D721Med (cell line): Measurements from ENCODE around the gene GNLY.
A peak's percentile ranks its signal among the peaks of the same experiment; 100 is the strongest.

Experiments
- DNase-seq: peaks from one replicate; pipeline ENCODE4 v3.0.0; 2011; ENCODE audit warnings: low spot score; ENCODE audit not compliant: insufficient read length
- FAIRE-seq: peaks from 2 replicates; lab custom pipeline; 2011; peaks lifted over from hg19 to GRCh38; lab: Jason Lieb, UNC
- TF ChIP-seq, protein P1 (sequence below): IDR thresholded peaks from 2 replicates; pipeline ENCODE4 v1.5.1; 2012; ENCODE audit warnings: mild to moderate bottlenecking, control low read depth; ENCODE audit not compliant: insufficient read depth; ENCODE audit errors: missing control alignments

GNLY gene

DNA sequence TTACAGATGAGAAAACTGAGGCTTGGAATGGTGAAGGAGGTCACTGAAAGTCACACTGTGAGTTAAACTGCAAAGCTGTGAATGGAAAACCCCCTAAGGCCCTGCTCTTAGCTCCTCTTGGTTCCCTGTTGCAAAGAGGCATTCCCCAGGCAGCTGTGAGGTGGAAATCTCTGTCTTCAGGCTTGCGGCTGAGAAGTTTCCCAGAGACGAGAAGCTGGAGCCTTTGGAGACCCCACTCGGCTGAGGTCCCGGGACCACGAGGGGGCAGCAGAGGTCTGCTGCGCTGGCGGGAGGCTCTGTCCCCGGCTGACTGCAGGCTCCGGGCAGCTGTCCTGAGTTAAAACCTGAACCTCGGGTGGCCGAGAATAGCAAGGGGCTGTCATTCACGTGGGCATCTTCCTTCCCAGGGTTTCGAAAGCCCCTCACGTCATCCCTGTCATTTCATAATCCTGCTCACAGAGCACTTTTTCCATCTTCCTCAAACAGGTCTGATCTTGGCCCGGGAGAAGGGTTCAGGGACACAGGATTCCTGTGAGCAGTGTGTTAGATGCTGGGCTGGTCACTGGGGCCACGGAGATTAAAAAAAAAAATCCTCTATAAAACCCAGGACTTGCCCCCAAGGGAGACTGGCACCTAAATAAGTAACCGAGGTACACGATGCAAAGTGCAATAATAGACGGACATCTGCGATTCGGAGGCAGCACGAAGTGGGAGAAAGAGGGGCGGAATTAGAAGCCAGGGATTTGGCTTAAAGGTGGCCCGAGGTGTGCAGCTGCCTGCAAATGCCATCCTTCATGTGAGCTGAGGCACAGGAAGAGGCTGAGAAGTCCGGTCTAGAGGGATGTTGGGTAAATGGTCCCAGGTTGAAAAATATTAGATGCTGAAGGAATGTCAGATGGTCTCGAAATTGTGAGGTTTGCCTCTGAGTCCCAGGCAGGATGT, 35.0 kb downstream of the GNLY start:
- DNase-seq, result peak; percentile 76
- TF ChIP-seq, protein P1, sequence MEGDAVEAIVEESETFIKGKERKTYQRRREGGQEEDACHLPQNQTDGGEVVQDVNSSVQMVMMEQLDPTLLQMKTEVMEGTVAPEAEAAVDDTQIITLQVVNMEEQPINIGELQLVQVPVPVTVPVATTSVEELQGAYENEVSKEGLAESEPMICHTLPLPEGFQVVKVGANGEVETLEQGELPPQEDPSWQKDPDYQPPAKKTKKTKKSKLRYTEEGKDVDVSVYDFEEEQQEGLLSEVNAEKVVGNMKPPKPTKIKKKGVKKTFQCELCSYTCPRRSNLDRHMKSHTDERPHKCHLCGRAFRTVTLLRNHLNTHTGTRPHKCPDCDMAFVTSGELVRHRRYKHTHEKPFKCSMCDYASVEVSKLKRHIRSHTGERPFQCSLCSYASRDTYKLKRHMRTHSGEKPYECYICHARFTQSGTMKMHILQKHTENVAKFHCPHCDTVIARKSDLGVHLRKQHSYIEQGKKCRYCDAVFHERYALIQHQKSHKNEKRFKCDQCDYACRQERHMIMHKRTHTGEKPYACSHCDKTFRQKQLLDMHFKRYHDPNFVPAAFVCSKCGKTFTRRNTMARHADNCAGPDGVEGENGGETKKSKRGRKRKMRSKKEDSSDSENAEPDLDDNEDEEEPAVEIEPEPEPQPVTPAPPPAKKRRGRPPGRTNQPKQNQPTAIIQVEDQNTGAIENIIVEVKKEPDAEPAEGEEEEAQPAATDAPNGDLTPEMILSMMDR, result peak; percentile 80
- FAIRE-seq, result no peak

DNA sequence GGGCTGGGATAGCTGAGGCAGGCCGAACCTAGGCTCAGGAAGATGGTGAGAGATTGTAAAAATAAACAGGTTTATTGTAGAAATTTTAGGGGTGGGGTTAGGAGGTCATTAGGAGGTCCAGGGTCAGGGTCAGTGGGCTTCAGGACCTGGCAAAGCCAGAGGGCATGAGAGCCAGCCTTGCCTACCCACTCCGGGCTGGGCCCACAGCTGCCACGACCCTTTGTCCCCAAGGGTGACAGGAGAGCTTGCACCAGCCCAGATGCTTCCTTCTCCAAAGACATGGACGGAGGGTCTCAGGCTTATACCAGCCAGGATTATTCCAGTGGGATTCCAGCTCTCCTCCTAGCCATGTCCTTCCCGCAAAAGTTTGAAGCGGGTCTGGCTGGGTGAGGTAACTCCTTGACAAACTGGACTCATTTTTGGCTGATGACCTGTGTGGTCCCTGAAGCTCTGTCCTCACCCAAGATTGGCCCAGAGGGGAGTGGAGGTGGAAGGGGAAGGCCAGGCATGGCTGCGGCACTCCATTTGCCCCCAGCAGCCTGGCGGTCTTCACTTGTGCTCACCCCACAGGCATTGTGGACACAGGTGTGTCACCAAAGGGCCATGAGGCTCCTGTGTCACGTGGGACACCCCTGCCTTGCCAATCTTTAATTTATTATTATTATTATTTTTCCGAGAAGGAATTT, 35.8 kb downstream of the GNLY start:
- DNase-seq (no peak), FAIRE-seq (no peak)
- TF ChIP-seq, protein P1, result no peak

DNA sequence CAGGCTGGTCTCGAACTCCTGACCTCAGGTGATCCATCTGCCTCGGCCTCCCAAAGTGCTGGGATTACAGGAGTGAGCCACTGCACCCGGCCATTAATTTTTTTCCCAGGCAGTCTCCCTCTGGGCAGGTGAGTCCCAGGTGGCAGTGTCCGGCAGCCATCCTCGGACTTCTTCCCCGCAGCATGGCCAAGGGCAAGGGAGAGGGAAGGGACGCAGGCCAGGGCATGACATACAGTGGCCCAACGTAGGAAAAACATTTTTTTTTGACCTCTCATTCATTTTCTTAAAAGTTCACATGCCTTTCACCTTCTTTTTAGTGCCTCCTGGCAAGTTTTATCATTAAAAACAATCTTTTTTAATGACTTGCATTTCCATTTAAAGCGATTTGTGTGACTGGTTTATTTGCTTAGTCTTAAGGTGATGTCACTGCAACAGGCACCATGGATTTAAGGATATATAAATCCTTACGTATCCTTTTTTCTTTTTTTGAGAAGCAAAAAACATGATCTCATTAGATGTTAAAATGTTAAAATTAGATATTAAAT, 36.6 kb downstream of the GNLY start:
- no peak for DNase-seq
- TF ChIP-seq, protein P1, result no peak
- FAIRE-seq, result no peak

DNA sequence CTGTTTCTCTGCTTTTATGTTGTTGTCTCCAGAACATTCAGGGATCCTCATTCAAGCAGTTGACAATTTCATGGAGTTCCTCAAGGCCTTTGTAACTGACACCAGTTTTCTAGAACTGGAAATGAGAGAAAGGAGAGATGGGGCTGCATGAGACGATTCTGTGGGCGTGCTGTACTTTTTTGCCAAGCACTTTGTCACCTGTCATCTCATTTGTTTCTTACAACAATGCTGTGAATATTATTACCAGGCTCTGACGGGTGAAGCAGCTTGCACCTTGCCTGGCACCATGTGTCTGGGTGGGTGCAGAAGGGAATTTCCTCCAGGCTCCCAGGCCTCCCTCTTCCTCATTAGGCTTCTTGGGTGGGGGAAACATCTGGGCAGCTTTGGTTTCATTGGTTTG, 37.4 kb downstream of the GNLY start:
- DNase-seq, result no peak
- FAIRE-seq, result no peak
- TF ChIP-seq, protein P1, result no peak

DNA sequence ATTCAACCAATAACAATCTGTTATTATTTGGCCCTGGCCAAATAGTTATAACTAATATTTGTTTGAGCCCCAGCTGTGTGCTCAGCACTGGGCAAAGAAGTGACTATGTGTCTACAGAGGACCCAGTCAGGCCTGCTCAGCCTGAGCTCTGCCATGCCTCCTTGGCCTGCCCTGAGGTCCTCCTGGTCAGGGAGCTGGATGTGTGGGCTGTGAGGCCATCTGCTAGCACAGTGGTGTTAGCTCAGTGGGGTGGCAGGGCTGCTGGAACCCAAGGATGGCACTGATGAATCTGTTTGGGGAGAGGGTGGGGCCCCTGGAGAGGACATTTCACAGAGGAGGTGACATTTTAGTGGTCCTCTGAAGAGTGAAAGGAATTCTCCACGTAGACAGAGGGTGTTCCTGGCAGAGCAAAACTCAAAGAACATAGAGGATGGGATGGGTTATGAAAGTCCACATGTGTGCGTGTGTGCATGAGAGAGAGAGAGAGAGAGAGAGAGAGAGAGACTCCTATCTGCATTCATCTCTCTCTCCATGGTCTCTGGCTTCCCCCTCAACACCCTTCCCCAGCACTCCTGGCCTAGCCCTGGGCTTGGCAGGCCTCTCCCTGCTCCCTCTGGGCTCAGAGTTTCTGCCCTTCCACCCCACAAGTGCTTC, 38.4 kb downstream of the GNLY start:
- TF ChIP-seq, protein P1, result no peak
- DNase-seq (no peak), FAIRE-seq (no peak)

DNA sequence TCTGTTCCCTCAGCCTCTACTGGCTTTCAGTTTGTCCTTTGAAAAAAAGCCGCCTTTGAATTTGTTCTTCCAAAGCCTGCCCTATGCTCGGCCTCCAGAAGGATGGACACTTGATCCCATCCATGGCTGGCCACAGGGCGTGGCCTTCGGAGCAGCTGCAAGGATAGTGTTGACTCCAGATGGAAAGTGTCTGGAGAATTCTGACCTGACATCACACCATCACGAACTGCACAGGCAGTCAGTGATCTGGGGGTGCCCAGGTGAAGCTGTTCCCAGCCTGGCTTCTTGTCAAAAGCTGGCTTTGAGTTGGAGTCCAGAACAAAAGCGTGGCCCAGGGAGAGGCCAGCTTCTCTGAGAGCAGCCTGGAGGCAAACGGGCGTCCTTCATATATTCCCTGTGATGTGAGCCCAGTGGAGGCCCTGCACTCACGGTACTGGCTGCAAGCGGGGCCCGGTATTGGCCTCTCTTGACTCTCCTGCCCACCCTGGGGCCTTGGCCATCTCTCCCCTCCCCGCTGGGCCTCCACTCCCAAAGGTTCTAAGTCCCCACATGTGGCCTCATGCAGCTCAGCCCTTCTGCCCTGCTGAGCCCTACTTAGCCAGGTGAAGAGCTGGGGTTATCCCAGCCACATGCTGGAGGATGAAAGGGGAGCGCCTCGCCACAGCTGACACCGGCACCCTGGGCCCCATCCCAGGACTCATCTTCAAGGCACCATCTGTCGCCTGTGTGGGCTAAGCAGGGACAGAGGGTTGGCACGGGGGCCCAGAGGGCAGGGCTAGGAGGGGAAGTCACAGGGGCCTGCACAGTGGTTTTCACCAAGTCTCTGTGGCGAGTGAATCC, 39.2 kb downstream of the GNLY start:
- TF ChIP-seq, protein P1, result no peak
- FAIRE-seq, result no peak
- DNase-seq, result peak; percentile 54
